Muscle of leg (tissue), 11 donors: ENCODE data around the gene GRM5. TPM values are rescaled to one million over a fixed set of nuclear protein-coding genes. Genes with fewer than 3 reads are reported as not detected.
"Not testable (repeated sequence)": the region's sequence is repeated elsewhere in the genome, so short reads cannot be mapped to it uniquely, and the experiment has no call there.

ENCODE experiments used
- DNase-seq: peaks from one replicate; pipeline ENCODE4 v3.0.0; 2013
- H3K27ac ChIP-seq: one replicate; pipeline ENCODE4 v1.5.1; 2013; ENCODE audit warnings: mild to moderate bottlenecking, low read length, control low read depth
- H3K27me3 ChIP-seq: one replicate; pipeline ENCODE4 v1.6.1; 2013; ENCODE audit warnings: low read length; ENCODE audit not compliant: control insufficient read depth, insufficient read depth
- H3K36me3 ChIP-seq: one replicate; pipeline ENCODE4 v1.6.1; 2013; ENCODE audit warnings: low read length; ENCODE audit not compliant: control insufficient read depth, insufficient read depth
- H3K4me1 ChIP-seq: one replicate; pipeline ENCODE4 v1.6.1; 2013; ENCODE audit warnings: low read length; ENCODE audit not compliant: control insufficient read depth, insufficient read depth
- H3K4me3 ChIP-seq: one replicate; pipeline ENCODE4 v1.5.1; 2013; ENCODE audit warnings: low read length, control low read depth
- H3K9me3 ChIP-seq: replicated peaks from 2 replicates; pipeline ENCODE4 v1.6.1; 2013; ENCODE audit warnings: low read depth, low read length; ENCODE audit not compliant: control insufficient read depth
- WGBS: methylation state at CpG from one replicate; pipeline ENCODE4 v1.1.5; 2013; ENCODE audit warnings: missing lambda C conversion rate; ENCODE audit not compliant: insufficient coverage; 5-methylcytosine and 5-hydroxymethylcytosine counted together
- polyA plus RNA-seq, 8 donors: library from polyadenylated mRNA; unstranded; fragments of 120-200 nt; gene quantifications; one replicate each; pipeline versions ENCODE4 v1.2.1 to v1.2.3, GENCODE V29; 2013; ENCODE audit warnings: inconsistent platforms in 1 of 8, low replicate concordance in 1 of 8; ENCODE audit not compliant: insufficient read length in 8 of 8, insufficient read depth in 1 of 8
- total RNA-seq: library from RNA; stranded (reverse); fragments of 120-200 nt; gene quantifications from one replicate; pipeline ENCODE4 v1.2.4, GENCODE V29; 2013

Gene GRM5
- total and polyA plus RNA-seq, 9 donors, result 0.02 to 0.04 (median 0.03) TPM; not detected in 6

DNA sequence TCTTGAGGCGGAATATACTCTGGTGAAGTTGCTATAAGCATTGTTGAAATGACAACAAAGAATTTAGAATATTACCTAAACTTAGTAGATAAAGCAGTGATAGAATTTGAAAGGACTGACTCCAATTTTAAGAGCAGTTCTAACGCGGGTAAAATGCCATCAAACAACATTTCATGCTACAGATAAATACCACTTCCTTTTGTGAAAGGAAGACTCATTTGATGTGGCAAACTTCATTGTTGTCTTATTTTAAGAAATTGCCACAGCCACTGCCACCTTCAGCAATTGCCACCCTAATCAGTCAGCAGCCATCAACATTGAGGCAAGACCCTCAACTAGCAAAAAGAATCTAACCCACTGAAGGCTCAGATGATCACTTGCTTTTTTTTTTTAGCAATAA is 220.8 kb downstream of the GRM5 start:
- H3K4me1 ChIP-seq, H3K36me3 ChIP-seq, DNase-seq, H3K27me3 ChIP-seq, H3K4me3 ChIP-seq, H3K9me3 ChIP-seq, H3K27ac ChIP-seq: not testable (repeated sequence)
- WGBS, result no CpG with 5 or more reads among the region's 3 CpGs

- not testable (repeated sequence) for DNase-seq, H3K9me3 ChIP-seq, H3K27me3 ChIP-seq, H3K4me1 ChIP-seq, H3K4me3 ChIP-seq, H3K27ac ChIP-seq, H3K36me3 ChIP-seq
- no CpG with 5 or more reads among the region's 1 CpG for WGBS
Measured at GRCh38 chr11:88843766-88844426, 221.9 kb downstream of the GRM5 start.

GRCh38 chr11:88838139-88838538 is 227.6 kb downstream of the GRM5 start:
- not testable (repeated sequence) for H3K27me3 ChIP-seq, H3K9me3 ChIP-seq, H3K36me3 ChIP-seq, H3K27ac ChIP-seq, DNase-seq, H3K4me3 ChIP-seq, H3K4me1 ChIP-seq
- no CpG with 5 or more reads among the region's 1 CpG for WGBS

DNA sequence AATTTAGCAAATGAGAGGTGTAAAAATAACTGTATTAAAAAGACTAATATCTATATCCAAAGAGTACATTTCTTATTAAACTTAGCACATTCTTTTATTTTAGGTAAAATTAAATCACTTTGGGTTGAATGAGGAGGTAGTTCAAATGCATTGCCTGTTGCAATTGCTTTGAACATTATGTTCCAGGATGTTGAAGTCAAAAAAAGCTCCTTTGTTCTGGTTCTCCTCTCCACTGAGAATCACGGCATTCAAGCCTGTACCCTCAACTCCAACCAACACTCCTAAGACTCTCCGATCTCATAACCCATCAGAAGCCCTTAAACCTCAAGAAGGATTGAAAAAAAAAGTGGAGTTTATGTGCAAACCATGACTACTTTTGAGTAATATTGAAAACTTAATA is 230.1 kb downstream of the GRM5 start:
- not testable (repeated sequence) for H3K4me1 ChIP-seq, H3K27ac ChIP-seq, H3K36me3 ChIP-seq, DNase-seq, H3K9me3 ChIP-seq, H3K27me3 ChIP-seq, H3K4me3 ChIP-seq
- WGBS, result no CpG with 5 or more reads among the region's 2 CpGs

DNA sequence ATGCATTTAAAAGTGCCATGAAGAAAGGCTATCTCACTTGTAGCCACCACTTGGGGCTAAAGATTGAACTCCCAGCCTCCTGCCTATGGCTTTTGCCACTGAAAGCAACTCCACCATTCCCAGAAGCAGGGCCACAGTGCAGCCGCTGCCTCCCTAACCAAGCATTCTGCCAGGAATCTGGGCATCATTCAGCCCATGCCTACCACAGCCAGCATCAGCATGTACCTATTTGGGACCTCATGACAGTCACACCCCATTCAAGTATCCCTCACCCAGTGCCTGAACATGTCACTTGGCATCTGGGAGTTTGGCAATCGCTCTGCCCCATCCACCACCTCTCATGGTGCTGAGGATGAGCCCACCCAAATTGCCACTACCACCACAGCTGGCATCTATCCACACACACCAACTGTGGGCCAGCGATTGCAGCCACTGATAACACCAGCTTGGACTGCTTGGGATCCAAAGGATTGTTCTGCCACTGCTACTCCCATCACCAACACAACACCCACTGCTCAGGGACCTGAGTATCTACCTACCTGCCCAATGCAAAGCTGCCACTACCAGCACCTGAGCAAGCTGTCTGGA is 234.4 kb downstream of the GRM5 start:
- Histone ChIP-seq H3K4me3 (no peak overlapping the region), H3K4me1 (no peaks in the 10 kb centered on the region), H3K9me3 (no peaks in the 10 kb centered on the region), H3K36me3 (no peaks in the 10 kb centered on the region), H3K27ac (no peak overlapping the region), H3K27me3 (no peaks in the 10 kb centered on the region)
- DNase-seq, result no peak
- WGBS, result 81% methylated on average over 3 of the region's 3 CpGs

- DNase-seq, result no peak
- Histone ChIP-seq H3K4me1 (no peaks in the 10 kb centered on the region), H3K4me3 (no peak overlapping the region), H3K36me3 (no peaks in the 10 kb centered on the region), H3K27me3 (no peaks in the 10 kb centered on the region), H3K9me3 (no peaks in the 10 kb centered on the region), H3K27ac (no peak overlapping the region)
- WGBS, result 57% methylated on average over 1 of the region's 3 CpGs
Measured at GRCh38 chr11:88827018-88827676, 238.6 kb downstream of the GRM5 start.

DNA sequence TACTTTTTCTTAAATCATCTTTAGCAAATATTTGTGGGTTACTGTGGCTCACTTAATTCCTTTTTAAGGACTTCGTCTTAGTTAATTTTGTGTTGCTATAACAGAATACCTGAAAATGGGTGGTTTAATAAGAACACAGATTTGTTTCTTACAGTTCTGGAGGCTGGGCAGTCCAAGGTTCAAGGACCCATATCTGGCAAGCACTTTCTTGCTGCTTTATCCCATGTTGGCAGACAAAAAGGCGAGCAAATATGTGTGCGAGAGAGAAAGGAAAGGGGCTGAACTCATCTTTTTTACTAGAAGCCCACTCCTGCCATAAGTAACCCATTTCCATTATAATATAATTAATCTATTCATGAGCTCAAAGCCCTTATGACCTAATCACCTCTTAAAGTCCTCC is 246.2 kb downstream of the GRM5 start:
- no peak for DNase-seq
- H3K4me1 ChIP-seq, result no peaks in the 10 kb centered on the region
- H3K27me3 ChIP-seq, result no peaks in the 10 kb centered on the region
- H3K4me3 ChIP-seq, result no peak overlapping the region
- no CpG with 5 or more reads among the region's 3 CpGs for WGBS
- H3K36me3 ChIP-seq, result no peaks in the 10 kb centered on the region
- H3K9me3 ChIP-seq, result no peaks in the 10 kb centered on the region
- no peak overlapping the region for H3K27ac ChIP-seq

DNA sequence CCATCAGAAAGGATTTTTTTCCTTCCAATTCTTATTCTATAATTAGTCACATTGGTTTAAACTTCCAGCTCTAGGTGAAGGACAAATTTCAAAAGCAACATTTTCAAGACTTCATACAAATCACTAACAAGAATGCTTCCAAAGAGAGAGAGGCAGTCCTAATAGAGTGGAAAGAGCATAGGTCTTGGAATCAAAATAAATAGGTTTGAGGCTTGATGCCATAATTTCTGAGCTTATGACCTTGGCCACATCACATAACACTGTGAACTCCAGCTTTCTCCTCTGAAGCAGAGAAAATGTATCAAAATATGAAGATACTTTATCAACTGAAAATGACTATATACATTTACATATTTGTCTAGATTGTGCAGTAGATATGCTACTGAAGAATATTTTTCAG is 246.8 kb downstream of the GRM5 start:
- H3K9me3 ChIP-seq, result no peaks in the 10 kb centered on the region
- no peak overlapping the region for H3K27ac ChIP-seq
- H3K4me3 ChIP-seq, result no peak overlapping the region
- no peaks in the 10 kb centered on the region for H3K4me1 ChIP-seq
- DNase-seq, result no peak
- H3K27me3 ChIP-seq, result no peaks in the 10 kb centered on the region
- H3K36me3 ChIP-seq, result no peaks in the 10 kb centered on the region

GRCh38 chr11:88815505-88815904 is 250.3 kb downstream of the GRM5 start:
- Histone ChIP-seq H3K27me3 (no peaks in the 10 kb centered on the region), H3K4me1 (no peaks in the 10 kb centered on the region), H3K4me3 (no peak overlapping the region), H3K36me3 (no peaks in the 10 kb centered on the region), H3K9me3 (no peaks in the 10 kb centered on the region), H3K27ac (no peak overlapping the region)
- WGBS, result no CpG with 5 or more reads among the region's 3 CpGs
- DNase-seq, result no peak

- no peak for DNase-seq
- H3K36me3 ChIP-seq, result no peaks in the 10 kb centered on the region
- H3K27ac ChIP-seq, result no peak overlapping the region
- H3K4me1 ChIP-seq, result no peaks in the 10 kb centered on the region
- no peaks in the 10 kb centered on the region for H3K27me3 ChIP-seq
- H3K9me3 ChIP-seq, result no peaks in the 10 kb centered on the region
- WGBS, result no CpG with 5 or more reads among the region's 1 CpG
- no peak overlapping the region for H3K4me3 ChIP-seq
Measured at GRCh38 chr11:88814076-88814475, 251.7 kb downstream of the GRM5 start.
